HL-60 (cell line): ENCODE data around the gene HACL1.

Experiments
- SPI1 ChIP-seq: IDR thresholded peaks from 2 replicates; pipeline ENCODE4 v1.6.1; 2012; ENCODE audit warnings: low read depth, mild to moderate bottlenecking, borderline replicate concordance
- TF ChIP-seq, protein P1 (sequence below): IDR thresholded peaks from 2 replicates; pipeline ENCODE4 v1.6.1; 2012; ENCODE audit warnings: low read depth; ENCODE audit not compliant: insufficient replicate concordance
- TF ChIP-seq, protein P2 (sequence below): IDR thresholded peaks from one replicate; pipeline ENCODE4 v1.5.1; 2011; ENCODE audit warnings: low read length, control low read depth, inconsistent platforms; ENCODE audit not compliant: insufficient read depth

DNA sequence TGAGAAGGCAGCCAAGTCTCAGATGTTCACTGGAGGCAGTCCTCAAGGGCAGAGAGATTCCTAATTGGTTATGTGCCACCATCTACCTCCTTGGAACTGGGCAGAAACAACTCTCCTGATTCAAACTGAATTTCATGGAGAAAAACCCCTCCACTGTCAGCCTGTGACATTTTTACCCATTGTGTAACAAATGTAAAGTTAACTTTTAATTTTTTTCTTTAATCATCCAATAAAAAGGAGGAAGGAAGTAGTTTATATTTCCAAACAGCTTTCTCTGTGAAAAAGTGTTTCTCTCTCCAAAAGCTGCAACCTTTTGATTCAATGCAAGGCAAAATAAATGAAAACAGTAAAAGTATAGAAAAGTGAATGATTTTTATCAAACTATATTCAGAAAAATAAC lies 79.4 kb downstream of the HACL1 start:
- TF ChIP-seq, protein P1, sequence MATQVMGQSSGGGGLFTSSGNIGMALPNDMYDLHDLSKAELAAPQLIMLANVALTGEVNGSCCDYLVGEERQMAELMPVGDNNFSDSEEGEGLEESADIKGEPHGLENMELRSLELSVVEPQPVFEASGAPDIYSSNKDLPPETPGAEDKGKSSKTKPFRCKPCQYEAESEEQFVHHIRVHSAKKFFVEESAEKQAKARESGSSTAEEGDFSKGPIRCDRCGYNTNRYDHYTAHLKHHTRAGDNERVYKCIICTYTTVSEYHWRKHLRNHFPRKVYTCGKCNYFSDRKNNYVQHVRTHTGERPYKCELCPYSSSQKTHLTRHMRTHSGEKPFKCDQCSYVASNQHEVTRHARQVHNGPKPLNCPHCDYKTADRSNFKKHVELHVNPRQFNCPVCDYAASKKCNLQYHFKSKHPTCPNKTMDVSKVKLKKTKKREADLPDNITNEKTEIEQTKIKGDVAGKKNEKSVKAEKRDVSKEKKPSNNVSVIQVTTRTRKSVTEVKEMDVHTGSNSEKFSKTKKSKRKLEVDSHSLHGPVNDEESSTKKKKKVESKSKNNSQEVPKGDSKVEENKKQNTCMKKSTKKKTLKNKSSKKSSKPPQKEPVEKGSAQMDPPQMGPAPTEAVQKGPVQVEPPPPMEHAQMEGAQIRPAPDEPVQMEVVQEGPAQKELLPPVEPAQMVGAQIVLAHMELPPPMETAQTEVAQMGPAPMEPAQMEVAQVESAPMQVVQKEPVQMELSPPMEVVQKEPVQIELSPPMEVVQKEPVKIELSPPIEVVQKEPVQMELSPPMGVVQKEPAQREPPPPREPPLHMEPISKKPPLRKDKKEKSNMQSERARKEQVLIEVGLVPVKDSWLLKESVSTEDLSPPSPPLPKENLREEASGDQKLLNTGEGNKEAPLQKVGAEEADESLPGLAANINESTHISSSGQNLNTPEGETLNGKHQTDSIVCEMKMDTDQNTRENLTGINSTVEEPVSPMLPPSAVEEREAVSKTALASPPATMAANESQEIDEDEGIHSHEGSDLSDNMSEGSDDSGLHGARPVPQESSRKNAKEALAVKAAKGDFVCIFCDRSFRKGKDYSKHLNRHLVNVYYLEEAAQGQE: no peak
- TF ChIP-seq SPI1: no peak
- TF ChIP-seq, protein P2, sequence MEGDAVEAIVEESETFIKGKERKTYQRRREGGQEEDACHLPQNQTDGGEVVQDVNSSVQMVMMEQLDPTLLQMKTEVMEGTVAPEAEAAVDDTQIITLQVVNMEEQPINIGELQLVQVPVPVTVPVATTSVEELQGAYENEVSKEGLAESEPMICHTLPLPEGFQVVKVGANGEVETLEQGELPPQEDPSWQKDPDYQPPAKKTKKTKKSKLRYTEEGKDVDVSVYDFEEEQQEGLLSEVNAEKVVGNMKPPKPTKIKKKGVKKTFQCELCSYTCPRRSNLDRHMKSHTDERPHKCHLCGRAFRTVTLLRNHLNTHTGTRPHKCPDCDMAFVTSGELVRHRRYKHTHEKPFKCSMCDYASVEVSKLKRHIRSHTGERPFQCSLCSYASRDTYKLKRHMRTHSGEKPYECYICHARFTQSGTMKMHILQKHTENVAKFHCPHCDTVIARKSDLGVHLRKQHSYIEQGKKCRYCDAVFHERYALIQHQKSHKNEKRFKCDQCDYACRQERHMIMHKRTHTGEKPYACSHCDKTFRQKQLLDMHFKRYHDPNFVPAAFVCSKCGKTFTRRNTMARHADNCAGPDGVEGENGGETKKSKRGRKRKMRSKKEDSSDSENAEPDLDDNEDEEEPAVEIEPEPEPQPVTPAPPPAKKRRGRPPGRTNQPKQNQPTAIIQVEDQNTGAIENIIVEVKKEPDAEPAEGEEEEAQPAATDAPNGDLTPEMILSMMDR: no peak
